WERI-Rb-1 (cell line): ENCODE data around the gene WDR26.

Experiments used
- DNase-seq: peaks from one replicate; pipeline ENCODE4 v3.0.0-alpha.2; 2020
- H3K27ac ChIP-seq: fragments of 250-450 bp; sonication (Bioruptor Pico); 2 replicates; pipeline ENCODE4 v1.5.1; 2020; ENCODE audit warnings: mild to moderate bottlenecking, moderate library complexity
- H3K27me3 ChIP-seq: fragments of 250-450 bp; sonication (Bioruptor Pico); 2 replicates; pipeline ENCODE4 v1.5.1; 2021; ENCODE audit warnings: mild to moderate bottlenecking, low read depth, moderate library complexity; ENCODE audit not compliant: insufficient read depth, severe bottlenecking
- H3K36me3 ChIP-seq: fragments of 250-450 bp; sonication (Bioruptor Pico); 2 replicates; pipeline ENCODE4 v1.5.1; 2020; ENCODE audit warnings: mild to moderate bottlenecking, moderate library complexity
- H3K4me3 ChIP-seq: 2 replicates; pipeline ENCODE4 v1.5.1; 2011; ENCODE audit warnings: low read depth, mild to moderate bottlenecking, control low read depth, low read length
- H3K9me3 ChIP-seq: fragments of 250-450 bp; sonication (Bioruptor Pico); 2 replicates; pipeline ENCODE4 v1.5.1; 2021; ENCODE audit warnings: mild to moderate bottlenecking, moderate library complexity; ENCODE audit not compliant: severe bottlenecking
- CTCF ChIP-seq: IDR thresholded peaks from 2 replicates; pipeline ENCODE4 v1.5.1; 2011; ENCODE audit warnings: low read depth, mild to moderate bottlenecking, control low read depth, inconsistent platforms, low read length

WDR26 gene

DNA sequence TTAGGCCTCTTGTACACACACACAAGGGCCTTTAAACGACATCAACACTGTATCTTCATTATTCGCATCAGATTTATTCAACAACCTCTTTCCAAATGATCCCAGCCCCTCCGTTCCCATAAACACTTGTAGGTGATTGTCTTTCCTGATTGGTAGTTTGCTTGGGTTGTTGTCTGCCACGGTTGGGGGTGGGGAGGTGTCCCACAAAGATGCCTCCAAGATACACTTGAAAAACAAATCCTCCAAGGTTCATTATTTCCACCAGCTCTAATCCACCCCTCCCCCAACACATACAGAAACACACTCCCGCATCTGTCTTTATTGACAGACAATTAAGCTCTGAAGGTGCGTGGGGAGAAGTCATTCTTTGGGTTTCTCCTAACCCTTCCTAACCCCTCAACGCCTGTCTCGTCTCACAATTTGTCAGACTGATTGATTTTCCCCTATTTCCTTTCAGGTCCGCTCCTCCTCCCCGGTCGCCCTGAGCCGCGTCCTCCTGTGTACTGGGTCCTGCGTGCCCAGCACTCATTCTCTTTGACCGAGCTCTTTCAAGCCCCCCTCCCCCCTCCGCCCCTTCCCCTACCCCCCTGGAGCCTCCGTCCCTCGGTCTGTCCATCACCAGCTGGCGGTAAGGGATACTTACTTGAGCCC lies 1.4 kb downstream of the WDR26 start:
- Histone ChIP-seq H3K4me3 (peak overlapping the region; percentile 69), H3K27me3 (no peaks in the 10 kb centered on the region), H3K27ac (peak overlapping the region; percentile 50), H3K9me3 (no peaks in the 10 kb centered on the region), H3K36me3 (peaks cover 3% of the 10 kb centered on the region; the same call in 1 of the 2 replicates)
- TF ChIP-seq CTCF: no peak
- peak; percentile 34 for DNase-seq

DNA sequence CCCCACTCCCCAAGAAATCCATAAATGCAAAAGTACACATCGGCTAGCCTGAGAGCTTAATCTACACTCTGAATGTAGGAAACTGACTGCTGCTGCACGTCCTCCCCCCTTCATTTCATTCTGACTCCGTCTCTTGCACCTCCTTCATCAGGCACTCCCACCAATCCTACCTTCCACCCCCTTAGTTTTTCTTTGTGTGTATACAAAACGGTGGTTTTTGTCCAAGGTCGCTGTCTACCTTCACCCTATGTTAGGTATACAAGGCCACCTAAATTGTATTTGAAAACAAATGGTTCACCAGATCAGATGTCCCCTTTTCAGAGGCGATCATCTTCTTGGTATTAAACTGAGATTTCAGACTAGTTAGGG lies 1.9 kb downstream of the WDR26 start:
- Histone ChIP-seq H3K27me3 (no peaks in the 10 kb centered on the region), H3K9me3 (no peaks in the 10 kb centered on the region), H3K27ac (peak overlapping the region; percentile 50), H3K4me3 (peak overlapping the region; percentile 69), H3K36me3 (peaks cover 3% of the 10 kb centered on the region; the same call in 1 of the 2 replicates)
- TF ChIP-seq CTCF: no peak
- DNase-seq: no peak

GRCh38 chr1:224432146-224432545 lies 2.5 kb downstream of the WDR26 start:
- peaks cover 3% of the 10 kb centered on the region; the same call in 1 of the 2 replicates for H3K36me3 ChIP-seq
- DNase-seq: no peak
- H3K9me3 ChIP-seq: no peaks in the 10 kb centered on the region
- H3K27me3 ChIP-seq: no peaks in the 10 kb centered on the region
- H3K4me3 ChIP-seq: peak overlapping the region; percentile 69; the same call in 1 of the 2 replicates
- no peak overlapping the region for H3K27ac ChIP-seq
- TF ChIP-seq CTCF: no peak

DNA sequence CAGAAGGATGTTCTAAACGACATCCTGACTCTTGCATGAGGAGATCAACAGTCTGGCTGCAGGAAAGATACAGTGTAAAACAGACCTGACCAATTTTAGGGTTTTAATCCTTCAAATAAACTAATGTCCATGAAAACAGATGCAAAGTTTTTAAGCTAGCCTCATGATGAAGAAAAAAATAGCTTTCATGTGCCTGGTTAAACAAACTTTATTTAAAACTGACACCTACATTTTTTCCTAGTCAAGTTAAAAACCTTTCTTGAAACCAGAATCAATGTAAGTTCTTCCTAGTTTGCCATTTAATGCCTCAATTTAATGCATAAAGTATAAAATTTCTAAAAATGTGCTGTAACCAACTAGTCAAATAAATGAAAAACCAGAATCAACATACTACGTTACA lies 2.9 kb downstream of the WDR26 start:
- no peaks in the 10 kb centered on the region for H3K27me3 ChIP-seq

DNA sequence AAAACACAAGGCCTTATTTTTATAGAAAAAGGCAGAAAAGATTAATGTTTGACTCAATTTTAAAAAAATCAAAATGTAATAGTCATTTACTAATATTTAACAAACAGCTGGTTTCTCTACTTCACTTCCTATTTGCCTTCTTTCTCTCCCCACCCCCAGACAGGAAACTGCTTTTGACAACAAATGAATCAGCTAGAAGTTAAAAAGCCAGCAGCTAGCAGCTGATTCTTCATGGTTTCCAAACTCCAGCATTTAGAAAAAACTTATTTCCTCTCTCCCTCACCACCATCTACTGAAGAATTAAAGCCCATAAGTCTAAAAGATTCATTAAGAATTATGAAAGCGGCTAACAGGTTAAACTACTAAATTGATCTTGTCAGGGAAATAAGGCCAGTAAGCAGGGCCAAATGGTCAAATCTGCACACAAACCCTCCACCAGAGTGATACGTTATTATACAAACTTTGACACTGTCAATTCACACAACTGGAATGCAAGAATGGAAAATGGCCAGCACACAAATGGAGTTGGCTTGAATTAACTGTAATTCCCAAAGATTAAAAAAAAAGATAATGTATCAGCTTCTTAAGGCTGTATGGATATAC lies 4.0 kb downstream of the WDR26 start:
- DNase-seq: no peak
- H3K4me3 ChIP-seq: no peak overlapping the region
- H3K9me3 ChIP-seq: no peaks in the 10 kb centered on the region
- H3K27ac ChIP-seq: no peak overlapping the region
- no peak for TF ChIP-seq CTCF
- peaks cover 3% of the 10 kb centered on the region; the same call in 1 of the 2 replicates for H3K36me3 ChIP-seq
- no peaks in the 10 kb centered on the region for H3K27me3 ChIP-seq

More for the DNA sequence above, 2.9 kb downstream of the WDR26 start:
- Histone ChIP-seq H3K9me3 (no peaks in the 10 kb centered on the region), H3K4me3 (no peak overlapping the region), H3K36me3 (peaks cover 3% of the 10 kb centered on the region; the same call in 1 of the 2 replicates), H3K27ac (no peak overlapping the region)
- no peak for DNase-seq
- TF ChIP-seq CTCF: no peak
